HG02943 (cell line): ENCODE measurements around the gene EDIL3.

Experiments
- ATAC-seq: cut with Tn5 transposase; IDR thresholded peaks from one replicate; pipeline ENCODE4 v1.9.1; 2021; ENCODE audit warnings: mild to moderate bottlenecking, low read depth, moderate library complexity; ENCODE audit not compliant: unreplicated experiment

The EDIL3 gene

DNA sequence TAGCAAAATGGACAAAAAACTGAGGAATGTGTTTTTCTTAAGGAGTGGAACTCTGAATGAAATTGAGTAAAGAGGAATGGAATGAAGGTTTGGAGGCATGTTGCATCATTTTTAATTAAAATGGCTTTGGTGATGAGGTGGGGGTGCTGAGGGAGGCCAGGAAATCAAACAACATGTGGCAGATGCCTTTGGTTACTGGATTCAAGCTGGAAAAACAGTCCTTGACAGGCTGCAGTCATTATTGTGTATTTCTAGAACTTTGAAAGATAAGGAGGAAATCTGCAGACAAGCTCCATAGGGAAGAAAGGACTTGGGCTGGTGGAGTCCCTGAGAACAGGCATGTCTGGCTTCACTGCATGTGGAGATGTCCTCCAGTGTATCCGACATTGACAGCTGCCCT lies 460.5 kb downstream of the EDIL3 start:
- ATAC-seq = no peak

DNA sequence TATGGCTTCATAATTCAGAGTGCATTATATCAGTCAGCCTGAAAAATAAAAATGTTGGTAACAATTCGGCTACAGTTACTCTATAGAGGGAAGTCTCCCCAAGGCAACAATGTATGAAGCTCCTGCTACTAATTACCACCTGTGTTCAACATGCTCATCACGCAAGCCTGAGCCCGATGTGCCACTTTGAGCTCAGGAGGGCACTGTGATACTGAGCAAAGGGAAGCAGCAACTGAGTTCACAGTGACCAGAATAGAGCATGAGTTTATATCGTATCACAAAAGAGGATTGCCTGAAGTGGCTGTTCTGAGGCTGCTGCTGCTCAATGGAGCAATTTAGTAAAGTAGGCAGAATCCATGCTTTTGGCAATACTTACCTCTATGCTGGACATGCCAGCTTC lies 462.0 kb downstream of the EDIL3 start:
- ATAC-seq = no peak

DNA sequence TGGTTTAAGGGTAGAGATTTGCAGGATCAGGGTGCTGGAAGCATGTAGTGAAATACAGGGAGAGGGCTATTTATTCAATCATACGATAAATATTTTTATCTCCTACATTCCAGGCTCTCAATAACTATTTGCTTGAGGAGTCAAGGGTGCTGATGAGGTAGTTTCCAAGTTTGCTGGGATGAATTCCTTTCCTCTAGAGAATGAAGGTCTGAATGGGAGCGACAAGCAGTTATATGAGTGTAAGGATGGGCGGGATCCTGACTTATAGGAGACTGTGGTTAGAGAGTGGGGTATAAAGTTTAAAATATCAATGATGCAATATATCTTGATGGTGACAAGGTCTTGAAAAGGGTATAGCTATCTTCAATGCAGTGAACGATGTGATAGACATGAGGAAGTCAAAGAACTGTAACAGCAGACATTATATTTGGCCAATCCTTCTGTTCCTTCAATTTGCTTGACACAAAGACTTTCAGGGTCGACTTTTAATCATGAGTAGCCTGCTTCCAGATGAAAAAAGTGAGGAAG lies 462.9 kb downstream of the EDIL3 start:
- no peak for ATAC-seq

DNA sequence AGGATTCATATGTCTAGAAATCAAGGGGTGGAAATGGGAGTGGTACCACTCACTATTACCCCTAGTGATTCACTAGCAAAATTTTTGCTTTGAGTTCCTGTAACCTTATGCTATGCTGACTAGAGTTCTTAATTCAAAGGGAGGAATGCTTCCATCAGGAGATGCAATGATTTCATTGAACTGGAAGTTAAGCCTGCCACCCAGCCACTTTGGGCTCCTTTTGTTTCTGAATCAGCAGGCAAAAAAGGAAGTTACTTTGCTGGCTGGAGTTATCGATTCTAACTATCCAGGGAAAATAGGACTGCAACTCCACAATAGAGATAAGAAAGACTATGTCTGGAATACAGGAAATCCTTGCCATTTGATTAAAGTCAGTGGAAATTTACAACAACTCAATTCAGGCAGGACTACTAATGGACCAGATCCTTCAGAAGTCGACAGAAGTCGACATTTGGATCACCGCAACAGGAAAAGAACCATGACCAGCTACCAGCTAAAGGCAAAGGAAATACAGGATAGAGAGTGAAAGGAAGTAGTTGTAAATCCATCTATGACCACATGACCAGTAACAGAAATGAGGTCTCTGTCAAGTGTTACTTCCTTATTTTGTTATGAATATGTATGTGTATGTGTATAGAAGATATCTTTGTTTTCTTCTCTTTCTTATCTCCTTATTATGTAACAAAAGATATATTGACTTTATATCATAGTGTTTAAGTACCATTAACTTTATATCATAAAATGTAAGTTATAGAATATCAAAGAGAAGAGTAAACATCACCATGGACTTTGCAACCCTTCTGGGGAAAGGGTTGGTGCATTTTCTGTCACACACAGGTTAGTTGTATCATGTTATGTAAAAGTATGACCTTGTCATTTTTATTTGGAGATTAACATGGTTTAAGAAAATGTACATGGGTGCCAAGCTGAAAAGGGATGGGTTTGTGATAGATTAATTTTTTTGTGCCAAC lies 465.3 kb downstream of the EDIL3 start:
- ATAC-seq = no peak

DNA sequence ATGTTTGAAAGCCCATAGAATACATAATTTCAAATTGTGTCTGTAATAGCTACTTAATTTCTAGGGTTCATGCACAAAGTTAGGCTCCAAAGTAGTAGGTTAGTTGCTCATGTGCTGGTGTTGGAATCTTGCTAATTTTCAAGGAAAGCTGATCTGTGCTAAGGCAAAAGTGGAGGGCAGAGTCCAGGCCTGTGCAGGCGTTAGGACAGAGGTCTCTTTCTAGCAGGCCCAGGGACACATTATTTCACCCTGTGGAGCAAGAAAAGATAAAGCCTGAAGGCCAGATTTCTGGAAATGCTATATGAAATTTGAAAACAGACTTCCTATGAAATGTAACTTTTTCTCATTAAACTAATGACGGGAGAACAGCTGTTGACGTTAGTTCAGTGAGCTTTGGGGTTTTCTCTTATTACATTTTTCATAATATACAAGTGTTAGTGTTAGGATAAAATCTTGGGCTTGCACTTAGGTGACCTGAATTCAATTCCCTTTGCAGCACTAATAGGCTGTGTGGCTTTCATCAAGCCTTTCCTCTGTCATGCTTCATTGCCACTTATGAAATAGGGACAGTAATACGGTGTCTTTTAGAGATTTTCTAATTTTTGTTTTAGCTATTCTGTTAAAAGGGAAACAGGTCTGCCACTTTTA lies 467.3 kb downstream of the EDIL3 start:
- ATAC-seq = no peak

DNA sequence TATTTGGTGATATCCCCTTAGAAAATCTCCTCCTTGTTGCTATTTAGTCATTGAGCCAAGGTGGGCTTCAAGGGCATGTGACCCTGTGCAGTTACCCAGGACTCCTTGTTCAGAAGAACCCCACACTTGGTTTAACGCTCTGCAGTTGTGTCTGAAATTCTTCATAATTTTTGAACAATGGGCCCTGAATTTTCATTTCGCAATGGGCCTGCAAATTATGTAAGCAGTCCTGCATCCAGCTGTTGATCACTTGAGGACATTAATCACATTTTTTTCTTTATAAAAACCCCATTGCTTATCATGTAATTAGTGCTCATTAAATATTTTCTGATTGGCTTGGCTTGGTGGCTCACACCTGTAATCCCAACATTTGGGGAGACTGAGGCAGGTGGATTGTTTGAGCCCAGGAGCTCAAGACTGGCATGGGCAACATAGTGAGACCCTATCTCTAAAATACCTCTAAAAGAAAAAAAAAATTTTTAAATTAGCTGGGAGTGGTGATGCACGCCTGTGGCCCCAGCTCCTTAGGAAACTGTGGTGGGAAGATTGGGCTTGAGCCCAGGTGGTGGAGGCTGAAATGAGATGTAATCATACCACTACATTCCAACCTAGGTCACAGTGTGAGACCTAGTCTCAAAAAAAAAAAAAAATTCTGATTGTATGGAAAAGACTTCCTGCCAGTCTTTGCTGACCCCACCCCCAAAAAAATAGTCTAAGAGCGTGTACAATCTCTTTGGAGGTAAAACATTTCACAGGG lies 469.8 kb downstream of the EDIL3 start:
- no peak for ATAC-seq

DNA sequence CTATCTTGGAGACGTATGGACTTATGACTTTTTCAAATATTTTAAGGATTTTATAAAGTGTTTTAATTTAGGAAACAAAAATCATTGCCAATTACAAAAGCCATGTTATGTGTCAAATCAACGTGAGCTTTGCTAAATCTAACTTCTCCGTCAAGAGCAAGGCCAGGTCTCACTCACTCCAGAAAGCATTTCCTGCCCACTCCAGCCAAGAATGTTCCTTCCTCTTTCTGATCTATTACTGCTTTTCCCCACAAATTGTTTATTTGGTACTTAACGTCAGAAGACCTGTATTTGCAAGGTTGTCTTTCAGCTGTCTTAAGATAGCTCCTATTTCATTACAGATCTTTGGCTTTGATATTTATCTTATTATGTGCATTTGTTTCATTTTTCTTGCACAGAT lies 470.5 kb downstream of the EDIL3 start:
- no peak for ATAC-seq

DNA sequence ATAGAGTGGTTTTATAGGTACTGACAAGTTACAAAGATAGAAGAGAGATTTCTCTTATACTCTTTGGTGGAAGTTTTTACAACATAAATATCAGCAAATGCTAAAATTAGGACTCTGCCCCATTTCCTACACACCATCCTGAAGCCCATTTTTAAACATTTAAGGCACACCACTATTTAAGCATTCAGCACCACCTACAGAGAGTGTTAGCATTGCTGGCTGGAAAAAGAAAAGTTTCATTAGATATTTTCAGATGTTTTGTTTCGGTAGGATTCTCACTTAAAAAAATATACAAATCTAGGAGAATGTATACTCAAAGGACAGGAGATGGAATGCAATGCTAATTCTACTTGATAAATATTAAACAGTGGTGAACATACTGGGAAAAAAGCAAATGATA lies 471.1 kb downstream of the EDIL3 start:
- no peak for ATAC-seq

DNA sequence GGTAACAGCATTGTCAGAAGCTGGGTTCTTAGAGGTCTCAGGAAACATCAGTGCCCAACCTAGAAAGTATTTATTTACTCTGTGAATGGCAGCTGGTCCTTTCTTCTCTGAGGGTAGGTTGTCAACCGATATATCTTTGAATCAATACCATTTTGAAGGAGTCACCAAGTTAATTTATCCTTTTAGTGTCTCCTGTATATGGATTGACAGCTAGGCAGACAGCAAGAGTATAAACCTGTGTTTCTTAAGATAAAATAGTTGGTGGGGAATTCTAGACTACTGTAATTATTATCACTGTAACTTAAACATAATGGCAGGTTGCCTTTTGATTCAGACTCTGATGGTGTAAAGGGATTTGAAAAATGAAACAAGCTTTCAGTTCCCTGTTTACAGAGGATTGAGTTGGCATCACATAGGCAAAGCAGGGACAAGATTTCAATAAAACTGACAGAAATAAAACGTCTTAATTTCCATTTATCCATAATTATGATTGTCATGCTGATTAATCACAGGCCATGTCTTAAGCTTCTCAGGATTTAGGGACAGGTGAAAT lies 473.2 kb downstream of the EDIL3 start:
- no peak for ATAC-seq

DNA sequence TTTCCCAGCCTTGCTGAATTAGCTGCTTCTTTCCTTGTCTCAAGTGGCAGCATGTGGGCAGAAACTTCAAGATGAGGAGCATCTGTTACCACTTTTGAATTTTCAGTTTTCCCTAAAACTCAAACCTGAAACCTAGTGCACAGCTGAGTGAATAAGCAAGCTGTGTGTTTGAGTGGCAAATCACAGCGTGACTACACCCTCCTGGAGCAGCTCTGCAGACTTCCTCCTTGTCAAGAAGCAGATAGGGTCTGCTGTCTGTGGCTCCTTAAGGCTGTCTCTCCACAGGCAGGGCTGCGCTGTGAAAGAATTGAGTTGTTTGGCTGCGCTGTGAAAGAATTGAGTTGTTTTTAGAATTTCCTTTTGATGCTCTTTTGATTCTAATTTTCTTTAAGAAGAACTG lies 484.4 kb downstream of the EDIL3 start:
- ATAC-seq = no peak

DNA sequence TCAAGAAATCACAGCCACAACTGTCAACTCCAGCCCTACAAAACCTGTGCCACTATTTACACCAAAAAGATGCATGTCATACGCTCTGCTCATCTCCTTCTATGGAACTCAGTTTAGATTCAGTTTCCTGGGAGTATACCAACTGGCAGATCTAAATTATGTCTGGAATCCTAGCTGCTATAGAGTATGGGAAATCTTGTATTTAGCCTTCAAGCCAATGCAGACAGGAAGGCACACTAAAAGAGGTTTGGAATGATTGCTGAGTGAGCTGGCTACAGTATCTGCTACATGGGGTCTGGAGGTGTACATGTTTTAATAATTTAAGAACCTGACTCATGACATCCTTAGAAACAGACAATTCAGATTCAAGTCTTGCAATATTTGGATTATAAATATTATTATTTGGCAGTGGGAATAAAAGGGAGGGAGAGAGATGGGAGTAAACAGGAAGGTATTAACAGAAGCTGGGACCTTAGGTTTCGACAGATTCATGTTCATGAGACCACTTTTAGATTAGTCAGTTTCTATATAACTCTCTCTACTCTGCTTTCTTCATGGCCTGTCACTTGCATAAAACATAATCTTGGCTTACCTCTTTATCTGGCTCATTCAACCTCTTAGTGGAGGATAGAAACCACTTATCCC lies 485.2 kb downstream of the EDIL3 start:
- no peak for ATAC-seq

DNA sequence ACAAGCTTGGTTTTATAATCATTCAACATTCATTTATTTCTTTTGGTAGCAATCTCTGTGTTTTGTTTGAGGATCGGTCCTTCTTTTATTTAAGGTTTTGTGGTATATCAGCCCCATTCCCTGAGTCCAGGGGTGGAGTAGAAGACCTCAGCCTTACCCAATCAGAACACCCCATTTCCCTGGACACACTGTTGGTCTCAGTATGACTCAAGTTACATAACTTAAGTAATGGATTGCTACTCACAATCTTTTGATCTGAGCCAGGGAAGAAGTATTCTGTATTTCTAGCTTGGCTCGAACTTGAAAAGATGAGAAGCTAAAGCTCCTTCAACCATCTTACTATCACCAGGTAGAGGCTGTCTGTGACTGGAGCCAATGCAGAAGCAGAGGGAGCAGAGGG lies 488.8 kb downstream of the EDIL3 start:
- ATAC-seq = no peak

DNA sequence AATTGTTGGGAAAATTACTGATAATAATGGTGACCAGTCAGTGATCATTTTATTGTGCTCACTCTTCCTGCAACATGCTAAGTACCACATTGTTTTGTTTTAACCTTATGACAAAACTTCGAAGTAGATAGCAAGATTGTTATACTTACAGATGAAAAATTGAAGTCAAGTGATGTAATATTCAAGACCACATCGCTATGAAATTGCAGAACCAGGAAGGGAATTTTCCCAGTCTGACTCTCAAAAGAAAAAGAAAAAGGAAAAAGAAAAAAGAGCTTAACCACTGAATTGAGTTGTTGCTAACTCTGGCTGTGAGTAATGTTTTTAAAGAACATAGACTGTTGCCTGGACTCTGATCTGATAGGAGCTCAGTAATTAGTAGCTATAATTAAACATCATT lies 493.4 kb downstream of the EDIL3 start:
- ATAC-seq = no peak
